SHP77 (cell line): Measurements from ENCODE around the gene FMR1.

Experiments
- DNase-seq, 2 experiments: peaks; one replicate each; lab custom pipeline; 2025; lab: John Stamatoyannopoulos, UW

Gene FMR1

DNA sequence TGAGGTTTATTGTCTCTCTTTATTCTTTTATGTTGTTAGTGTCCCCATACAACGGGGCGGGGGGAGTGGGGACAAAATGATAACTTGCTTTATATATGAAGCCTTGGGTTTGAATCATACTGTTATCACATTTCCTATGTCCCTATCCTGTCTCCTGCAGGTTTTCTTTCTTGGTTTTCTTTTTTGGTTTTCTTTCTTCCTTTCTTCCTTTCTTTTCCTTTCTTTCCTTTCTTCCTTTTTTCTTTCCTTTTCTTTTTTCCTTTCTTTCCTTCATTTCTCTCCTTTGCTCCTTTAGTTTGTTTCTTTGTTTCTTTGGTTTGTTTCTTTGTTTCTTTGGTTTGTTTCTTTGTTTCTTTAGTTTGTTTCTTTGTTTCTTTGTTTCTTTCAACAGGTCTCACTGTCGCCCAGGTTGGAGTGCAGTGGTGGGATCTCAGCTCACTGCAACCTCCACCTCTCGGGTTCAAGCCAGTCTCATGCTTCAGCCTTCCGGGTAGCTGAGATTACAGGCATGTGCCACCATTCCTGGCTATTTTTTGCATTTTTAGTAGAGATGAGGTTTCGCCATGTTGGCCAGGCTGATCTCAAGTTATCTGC, 4.8 kb downstream of the FMR1 start:
- DNase-seq, result no peak

DNA sequence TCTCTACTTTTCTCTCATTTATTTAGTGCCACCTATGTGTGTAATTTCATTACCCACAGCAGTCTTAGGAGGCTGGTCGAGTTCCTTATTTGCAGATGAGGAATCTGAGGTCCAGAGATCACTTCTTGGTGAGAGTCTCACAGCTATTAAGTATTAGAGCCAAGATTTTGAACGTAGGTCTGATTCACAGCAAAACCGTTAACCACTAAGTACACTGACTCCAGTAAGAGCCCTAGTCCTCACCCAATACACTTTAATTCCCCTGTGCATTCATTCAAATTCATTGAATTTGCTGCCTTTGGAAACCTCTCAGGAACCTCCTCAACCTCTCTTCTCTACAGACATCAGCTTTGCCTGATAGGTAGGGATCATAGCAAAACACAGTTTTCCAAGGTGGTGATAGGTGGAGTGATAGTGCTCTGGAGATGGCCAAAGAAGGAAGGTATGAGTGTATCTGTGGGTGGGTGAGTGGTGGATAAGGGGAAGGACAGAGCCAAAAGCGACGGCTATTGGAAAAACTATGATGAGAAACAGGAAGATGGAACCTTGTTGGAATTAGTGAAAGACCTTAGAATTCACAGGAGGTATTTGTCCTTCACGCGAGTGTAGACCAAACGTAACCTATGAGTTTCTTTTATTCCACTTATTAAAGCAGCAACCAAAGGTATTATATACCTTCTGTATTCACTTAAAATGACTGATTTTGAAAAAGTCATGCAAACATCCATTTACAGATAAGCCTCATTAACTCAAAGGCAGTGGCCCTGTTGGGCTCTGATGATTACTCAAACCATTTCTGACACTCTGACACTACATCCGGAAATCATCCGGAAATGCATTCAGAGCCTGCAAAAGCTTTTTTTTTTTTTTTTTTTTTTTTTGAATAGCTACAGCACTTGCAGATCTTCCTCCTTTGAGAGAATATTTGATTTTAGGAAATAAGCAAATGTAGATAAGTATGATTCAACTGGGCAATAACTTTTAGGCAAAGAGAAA, 6.3 kb downstream of the FMR1 start:
- DNase-seq, result no peak

- DNase-seq, result no peak
Observed at GRCh38 chrX:147920161-147920666, 8.5 kb downstream of the FMR1 start.

GRCh38 chrX:147923605-147924004, 11.9 kb downstream of the FMR1 start:
- DNase-seq, result no peak

DNA sequence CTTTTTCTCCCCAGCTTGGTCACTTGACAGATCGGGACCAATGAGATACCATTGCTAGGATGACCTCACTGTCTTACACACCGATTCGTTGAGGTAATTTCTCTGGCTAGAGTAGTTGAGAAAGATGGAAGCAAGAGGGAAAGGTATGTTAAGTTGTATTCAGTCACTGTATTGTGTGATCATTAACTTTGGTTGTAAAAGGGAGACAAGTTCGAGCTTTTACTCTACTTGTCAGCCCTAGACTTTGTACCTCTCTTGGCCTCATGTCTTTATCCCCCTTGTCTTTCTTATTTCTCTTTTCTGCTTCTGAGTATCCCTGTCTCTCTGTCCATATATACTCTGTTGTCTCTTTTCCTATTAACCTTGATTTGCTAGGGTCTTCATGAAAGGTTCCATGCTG, 15.5 kb downstream of the FMR1 start:
- no peak for DNase-seq

DNA sequence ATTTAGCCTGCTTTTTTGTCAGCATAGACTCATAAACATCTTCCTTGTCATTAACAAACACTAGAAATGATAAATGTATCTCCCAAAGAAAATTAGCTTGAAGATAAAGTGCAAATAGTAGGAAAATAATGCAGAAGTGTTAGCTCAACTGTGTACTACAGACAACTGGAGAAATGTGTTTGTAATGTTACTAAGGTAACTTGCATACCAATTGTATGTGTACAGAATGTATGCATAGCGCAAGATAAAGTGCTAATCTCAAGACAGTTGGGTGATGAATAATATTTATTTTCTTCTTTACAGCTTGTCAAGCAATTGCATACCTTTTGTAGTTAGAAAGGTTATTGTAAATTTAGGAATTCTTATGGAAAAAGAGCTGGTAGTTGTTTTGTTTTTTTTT, 22.1 kb downstream of the FMR1 start:
- no peak for DNase-seq

DNA sequence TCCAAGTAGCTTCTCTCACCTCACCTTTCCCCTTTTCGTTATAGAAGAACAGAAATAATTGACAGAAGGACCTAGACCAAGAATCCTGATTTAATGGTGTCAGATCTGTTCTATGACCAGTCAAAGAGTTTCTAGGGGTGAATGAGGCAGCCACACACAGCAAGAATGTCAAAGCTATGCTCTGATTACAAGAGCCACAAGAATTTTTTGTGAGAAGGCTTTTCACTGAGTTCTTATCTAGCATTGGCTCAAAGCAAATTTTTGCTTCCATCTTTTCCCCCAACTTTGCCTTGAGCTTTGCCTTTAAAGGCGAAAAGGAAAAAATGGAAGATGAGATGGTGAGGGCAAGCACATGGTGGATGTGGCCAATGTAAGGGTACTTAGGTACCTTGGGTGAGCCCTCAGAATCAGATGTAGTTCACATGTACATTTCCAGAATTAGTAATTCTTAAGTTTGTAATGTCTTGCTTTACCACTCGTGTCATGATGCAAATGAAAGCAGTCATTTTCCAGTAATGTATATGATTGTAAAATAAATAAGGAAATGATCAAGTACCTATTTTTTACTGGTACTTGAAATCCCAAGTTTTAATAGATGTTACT, 23.5 kb downstream of the FMR1 start:
- DNase-seq, result no peak

GRCh38 chrX:147945286-147945685, 33.6 kb downstream of the FMR1 start:
- DNase-seq, result no peak

DNA sequence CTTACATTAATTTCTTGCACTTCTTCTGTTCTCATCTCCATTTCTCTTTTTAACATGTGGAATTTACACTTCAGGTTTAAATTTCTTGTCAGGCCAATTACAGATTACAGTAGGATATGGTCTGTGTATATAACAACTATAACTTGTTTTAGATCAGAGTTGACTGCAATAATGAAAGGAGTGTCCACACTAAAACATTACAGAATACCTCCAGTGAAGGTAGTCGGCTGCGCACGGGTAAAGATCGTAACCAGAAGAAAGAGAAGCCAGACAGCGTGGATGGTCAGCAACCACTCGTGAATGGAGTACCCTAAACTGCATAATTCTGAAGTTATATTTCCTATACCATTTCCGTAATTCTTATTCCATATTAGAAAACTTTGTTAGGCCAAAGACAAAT, 36.8 kb downstream of the FMR1 start:
- DNase-seq, result no peak

GRCh38 chrX:147950352-147950751, 38.6 kb downstream of the FMR1 start:
- DNase-seq, result no peak

GRCh38 chrX:147953976-147954375, 42.3 kb downstream of the FMR1 start:
- no peak for DNase-seq

DNA sequence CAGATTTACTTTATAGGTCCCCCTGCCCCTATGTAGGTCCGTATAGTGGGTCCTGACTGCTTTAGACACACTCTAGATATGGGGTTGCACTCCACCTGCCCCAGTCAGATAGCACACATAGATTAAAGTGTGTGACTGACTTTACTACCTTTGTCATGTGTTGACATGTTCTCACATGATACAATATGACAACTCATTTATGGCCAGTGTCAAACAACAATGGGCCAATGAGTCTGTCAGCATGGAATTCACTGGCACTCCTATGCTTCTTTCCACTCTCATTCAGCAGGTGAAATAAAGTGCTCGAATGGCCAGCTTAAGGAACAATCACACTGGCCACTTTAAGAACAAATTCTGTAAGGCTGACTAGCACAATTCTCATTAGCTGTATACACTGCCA, 45.6 kb downstream of the FMR1 start:
- DNase-seq, result no peak

- DNase-seq, result no peak
Observed at GRCh38 chrX:147958291-147958690, 46.6 kb downstream of the FMR1 start.

DNA sequence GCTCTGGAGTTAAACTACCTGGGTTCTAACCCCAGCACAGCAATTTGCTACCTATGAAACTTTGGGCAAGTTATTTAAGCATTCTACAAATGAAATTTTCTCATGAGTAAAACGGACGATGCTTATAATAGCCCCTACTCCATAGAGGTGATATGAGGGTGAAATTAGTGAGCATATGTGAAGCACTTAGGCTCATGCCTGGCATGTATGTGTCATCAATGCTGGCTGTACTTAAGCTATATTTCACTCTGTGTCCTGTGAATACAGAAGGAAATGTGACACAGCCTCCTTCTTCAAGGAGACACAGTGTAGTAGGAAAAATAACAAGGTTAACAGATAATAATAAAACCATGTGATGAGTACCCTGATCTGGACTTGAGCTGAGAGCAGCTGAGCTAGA, 49.0 kb downstream of the FMR1 start:
- no peak for DNase-seq

- no peak for DNase-seq
Observed at GRCh38 chrX:147962476-147962875, 50.8 kb downstream of the FMR1 start.

DNA sequence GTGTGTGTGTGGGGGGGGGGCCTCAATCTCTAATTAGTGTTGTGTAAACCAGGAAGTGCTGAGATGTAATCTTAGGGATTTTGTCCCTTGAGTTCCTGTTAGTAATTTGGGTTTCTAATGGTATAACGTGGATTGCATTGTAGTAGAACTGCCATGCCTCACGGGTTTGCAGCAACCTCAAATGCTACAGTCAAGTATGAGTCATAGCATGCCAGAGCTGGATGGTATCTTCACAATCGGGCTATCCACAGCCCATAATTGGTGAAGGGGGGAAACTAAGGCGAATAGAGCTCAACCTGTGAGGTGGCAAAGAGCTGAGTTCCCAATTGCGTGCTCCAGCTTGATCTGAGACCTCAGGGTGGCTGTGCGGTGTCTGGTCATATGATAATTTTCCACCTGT, 67.2 kb downstream of the FMR1 start:
- no peak for DNase-seq

GRCh38 chrX:147981038-147981752, 69.5 kb downstream of the FMR1 start, which contains the start of gene FMR1NB:
Gene FMR1NB, plus strand, starts transcription at chrX:147981337. Its CDS starts 66 bp downstream, at chrX:147981403.
- no peak for DNase-seq
